NOMO-1 treated with dmso at 0.1 percent for 144 hours (cell line): ENCODE measurements around the gene CTR9.

ENCODE experiments used
- DNase-seq: peaks from one replicate; lab custom pipeline; 2025; ENCODE audit not compliant: unreplicated experiment; lab: John Stamatoyannopoulos, UW

Gene CTR9

GRCh38 chr11:10750838-10751580, at the start of gene CTR9:
Gene CTR9 (plus strand): TSS chr11:10751246. CDS start chr11:10751413, 167 bp downstream.
- DNase-seq: peak; percentile 86

DNA sequence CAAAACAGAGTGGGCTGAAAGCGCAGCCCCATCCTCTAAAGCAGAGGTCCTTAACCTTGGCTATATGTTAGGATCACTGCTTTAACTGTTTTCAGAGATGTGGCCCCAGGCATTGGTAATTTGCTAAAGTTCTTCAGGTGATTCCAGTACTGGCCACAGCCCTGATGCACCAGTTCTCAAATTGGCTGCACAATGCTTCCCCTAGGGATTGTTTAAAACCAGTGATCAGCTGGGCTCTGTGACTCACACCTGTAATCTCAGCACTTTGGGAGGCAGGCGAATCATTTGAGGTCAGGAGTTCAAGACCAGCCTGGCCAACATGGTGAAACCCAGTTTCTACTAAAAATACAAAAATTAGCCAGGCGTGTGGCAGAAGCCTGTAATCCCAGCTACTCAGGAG, 49.1 kb upstream of the CTR9 start:
- DNase-seq: no peak

GRCh38 chr11:10708131-10708530, 42.9 kb upstream of the CTR9 start:
- no peak for DNase-seq

DNA sequence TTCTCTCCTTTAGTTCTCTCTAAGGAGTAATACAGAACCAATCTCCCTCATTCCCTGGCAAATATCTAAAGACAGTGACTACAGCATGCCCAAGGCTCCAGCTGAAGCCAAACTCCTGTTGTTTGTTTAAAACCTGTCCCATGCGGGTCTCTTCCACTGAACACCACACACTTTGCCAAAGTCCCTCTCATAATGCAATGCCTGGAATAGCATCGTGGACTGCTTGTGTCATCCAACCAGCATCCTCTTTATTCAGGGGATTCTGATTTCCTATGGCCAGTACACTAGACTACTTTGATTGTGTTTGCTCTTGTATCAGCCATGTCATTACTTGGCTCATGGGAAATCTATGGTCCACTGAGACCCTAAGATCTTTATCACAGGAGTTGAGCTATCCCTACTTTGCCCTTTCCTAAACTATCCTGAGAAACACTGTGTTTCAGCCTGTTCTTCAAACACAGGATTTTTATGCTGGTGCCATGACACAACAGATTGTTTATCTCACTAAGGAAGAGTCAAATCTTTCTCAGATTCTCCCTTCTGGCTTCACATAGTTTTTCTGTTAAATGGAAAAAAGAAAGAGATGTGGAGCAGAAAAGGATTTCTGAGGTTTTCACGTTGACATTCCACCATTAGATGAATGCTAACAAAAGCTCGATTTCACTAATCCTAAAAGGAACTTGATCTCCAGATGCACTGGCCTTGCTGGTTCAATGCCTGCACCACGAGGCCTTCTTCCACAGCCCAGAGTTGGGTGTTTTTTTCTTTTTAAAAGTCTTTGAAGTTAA, 41.6 kb upstream of the CTR9 start:
- no peak for DNase-seq

DNA sequence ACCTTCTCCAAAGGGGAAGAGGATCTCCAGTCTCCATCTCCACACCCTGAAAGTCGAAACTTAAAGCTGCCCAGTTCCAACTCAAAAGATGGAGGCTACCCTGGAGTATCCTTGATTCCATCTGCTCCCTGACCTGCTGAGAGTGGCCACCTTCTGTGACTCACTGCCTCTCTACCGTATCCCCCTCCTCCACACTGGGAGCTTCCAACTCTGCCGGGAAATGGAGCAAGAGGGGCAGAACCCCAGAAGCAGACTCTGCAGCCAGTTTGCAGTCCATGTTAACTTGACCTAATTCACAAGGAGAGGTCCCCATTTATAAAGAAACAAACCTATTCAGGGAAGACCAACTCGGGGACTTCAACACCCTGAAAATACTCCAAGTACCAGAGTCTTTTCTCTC, 35.5 kb upstream of the CTR9 start:
- no peak for DNase-seq

DNA sequence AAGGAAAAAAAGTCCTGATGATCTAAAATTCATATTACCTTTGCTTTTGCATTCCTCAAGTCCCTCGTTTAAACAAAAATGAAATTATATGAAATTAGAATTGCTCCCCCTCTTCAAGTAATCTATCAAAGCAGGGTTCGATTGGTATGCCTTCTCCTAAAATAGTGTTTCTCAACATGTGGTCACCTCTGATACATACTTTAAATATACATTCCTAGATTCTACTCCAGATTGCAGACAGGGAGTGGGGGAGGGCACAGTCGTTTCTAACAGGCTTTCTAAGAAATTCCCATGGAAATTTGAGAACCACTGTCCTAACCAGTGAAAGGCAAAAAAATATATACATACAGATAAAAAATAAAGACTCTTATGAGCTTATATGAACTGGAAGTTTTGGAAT, 34.9 kb upstream of the CTR9 start:
- no peak for DNase-seq

DNA sequence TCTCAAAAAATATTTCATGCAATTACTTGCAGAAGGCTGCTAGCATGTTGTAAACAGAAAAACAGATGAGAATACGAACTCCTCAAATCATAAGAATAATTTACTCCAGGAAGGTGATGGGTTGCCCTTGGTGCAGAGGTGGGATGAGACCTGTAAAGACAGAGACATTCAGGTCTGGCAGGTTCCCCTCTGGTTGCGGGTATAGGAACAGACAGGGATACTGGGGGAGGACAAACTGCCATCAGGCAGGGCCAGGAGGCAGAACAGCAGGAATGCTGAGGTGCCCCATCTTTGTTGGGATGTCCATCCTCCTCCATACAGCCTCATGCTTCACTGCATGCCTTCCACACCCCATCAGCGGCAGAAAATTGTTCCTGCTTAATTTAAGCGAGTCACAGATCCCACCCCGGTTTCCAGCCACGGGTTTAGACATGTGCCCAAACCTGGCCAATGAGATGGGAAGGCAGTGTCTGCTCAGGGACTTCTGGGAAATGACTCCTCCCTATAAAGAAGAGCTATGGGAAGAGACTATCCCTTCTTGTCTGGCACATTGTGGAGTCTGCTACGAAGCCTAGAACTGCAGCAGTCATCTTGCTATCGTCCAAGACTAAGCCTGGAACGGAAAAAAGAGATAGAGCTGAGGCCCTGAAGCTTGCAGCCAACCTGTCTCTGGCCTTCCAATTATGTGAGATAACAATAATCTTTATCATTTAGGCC, 34.3 kb upstream of the CTR9 start:
- no peak for DNase-seq

DNA sequence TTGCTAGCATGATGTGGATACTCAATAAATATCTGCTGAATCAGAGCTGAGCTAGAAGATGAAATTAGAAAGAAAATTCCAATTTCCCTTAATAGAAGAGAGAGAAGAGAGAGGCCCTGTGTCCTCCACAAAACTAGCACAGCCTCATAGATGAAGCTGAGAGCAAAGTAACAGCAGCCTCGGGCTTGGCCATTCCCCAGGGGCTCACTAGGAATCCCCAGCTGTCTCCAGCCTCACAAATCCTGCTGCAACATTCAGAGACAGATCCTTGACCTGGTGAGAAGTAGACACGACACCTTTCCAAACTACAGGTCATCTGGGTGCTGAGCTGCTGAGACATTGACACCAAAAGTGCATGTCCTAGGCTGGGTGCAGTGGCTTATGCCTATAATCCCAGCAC, 31.4 kb upstream of the CTR9 start:
- no peak for DNase-seq

- no peak for DNase-seq
Observed at GRCh38 chr11:10720881-10721376, 30.1 kb upstream of the CTR9 start.

GRCh38 chr11:10722307-10722706, 28.7 kb upstream of the CTR9 start:
- no peak for DNase-seq

DNA sequence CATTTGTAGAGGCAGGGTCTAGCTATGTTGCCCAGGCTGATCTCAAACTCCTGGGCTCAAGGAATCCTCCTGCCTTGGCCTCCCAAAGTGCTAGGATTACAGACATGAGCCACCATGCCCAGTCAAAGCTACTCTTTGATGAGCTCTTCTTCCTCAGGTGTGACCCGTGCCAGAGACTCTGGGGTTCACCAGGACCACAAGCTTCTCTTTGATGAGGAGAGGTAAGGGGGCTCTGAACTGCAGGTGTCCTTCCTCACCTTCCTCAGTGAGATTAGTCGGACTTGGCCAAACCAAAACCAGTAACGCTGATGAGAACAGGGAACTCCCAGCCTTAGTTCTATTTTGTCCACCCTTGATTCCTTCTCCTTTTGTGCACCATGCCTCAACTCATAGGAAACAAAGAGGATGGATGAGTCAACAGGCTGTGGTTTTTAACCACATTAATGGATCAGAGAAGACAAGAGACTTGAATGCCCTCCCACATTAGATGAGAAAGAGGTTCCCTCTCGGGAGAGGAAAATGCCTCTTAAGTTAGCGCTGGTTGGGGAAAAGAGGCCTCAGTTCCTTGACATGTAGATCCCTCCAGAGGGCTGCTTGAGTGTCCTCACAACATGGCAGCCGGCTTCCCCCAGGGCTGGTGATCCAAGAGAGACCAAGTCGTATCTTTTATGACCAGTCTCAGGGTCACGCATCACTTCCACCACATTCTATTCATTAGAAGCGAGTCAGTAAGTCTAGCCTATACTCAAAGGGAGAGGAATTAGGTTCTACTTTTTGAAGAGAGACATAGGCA, 25.7 kb upstream of the CTR9 start:
- peak; percentile 86 for DNase-seq

DNA sequence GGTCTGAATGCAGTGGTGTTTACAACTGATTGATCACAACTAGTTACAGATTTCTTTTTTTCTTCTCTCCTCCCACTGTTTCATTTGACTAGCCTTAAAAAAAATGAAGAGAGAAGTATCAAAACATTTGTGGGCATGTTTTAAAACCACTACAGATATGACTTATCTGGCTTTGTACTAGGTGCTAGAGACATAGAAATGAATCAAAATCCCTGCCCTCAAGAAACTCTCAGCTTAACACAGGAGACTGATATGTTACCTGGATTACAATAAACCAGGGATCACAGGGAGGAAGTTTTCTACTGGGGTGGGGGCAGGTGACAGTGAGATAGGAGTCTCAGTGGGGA, 25.2 kb upstream of the CTR9 start:
- DNase-seq: no peak

DNA sequence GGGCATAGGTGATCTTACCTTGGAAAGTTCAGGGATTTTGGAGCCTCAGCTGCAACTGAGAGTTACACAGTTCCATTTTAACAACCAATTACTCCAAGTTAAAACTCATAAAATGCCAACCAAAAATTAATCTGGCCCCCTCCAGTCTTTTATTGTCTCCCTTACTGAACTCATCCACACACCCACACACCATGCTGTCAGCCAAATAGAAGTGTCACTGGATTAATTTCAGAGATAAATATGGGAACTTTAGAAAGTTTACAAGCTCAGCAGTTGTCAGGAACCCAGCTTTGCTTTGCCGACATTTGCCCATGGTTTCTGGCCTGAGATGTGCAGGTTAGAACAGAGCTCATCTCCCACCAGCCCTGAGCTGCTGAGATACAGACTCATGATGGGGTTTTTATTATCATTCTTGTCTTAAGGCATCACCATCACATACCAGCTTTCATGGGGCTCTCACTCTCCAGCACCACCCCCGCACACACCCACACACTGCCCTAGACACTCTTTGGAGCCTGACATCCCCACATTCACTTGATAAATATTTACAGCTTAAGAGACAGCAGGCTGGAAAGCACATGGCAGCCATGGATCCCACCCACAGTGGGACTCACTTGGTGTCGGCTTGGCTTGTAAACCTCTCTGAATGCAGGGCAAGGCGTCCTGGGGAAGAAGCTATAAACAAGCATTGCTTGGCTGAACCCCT, 23.7 kb upstream of the CTR9 start:
- DNase-seq: no peak

GRCh38 chr11:10728154-10728553, 22.9 kb upstream of the CTR9 start:
- DNase-seq: no peak

- DNase-seq: no peak
Observed at GRCh38 chr11:10728789-10729472, 22.1 kb upstream of the CTR9 start.

DNA sequence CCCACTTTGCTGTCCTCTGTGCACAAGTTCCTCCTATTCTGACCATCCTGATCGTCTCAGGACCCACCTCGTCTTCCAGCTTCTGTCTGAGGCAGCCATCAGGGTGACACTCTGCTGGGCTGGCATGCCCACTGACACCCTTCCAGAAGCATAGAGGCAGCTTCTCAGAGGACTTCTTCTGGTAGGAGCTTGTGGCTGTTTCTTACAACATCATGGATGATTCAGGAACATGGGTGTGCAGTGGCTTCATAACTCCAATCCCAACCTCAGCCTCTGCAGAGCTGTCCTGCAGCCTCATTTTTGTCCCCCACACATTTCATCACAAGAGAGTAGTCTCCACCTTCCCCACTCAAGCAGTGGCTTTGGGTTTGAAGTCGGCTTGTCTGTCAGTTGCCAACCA, 20.9 kb upstream of the CTR9 start:
- peak; percentile 8 for DNase-seq

- no peak for DNase-seq
Observed at GRCh38 chr11:10731064-10731680, 19.9 kb upstream of the CTR9 start.

DNA sequence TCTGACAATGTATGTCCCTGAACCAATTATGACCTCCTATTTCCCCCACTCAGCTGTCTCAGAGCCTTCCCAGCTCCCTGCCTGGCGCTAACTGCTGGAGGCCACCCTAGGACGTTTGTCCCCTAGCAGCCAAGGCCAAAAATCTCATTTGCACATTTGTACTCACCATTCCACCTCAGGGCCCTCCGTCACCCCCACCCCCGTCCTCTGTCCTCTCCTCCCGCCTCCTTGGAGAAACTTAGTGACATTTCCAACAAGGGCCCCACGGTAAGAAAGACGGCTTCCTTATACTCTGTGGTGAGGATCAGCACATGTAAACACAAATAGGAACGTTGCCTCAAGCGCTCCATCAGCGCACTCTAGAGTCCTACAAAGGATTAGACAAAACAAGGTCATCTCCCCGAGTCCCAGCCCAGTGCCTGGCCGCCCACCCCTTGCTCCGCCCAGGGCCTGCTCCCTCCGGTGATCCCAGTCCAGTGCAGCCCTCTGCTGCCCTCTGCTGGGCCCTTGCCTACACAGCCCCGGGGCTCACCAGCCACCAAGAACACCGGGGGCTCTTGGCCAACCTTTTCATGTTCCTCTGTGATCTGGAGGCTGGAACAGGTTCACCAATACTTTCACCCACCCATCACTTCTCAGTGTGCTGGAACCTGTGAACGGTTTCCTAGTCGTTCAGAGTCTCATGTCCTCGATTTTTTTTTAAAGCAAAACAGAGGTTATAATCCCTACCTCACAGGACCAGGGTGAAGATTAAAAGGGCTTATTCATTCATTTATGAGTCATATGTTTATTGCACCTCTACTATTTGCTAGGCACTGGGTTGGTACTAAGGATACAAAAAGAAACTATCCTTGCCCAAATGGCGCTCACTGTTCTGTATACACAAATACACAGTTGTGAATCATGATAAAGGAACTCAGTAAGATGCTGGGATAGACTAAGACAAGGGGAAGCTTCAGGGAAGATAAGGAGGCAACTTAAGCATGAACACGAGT, 15.3 kb upstream of the CTR9 start:
- peak; percentile 92 for DNase-seq
